ENCODE measurements around the gene POLD4. TPM values are rescaled to one million over a fixed set of nuclear protein-coding genes. Genes with fewer than 3 reads are reported as not detected.

POLD4 gene
- total and polyA plus RNA-seq, 2 of the 13 experiments (the other 11 are each of a cell fraction or from before 2014, with no cell fraction given) = 10.5 to 27.4 TPM

GRCh38 chr11:67301313-67301921 is 51.9 kb downstream of the POLD4 start (continued):
- TF ChIP-seq ZBTB3 (CRISPR knock-in tag; IDR thresholded peaks at IDR 0.05; ENCODE audit: borderline replicate concordance, low read depth) (no peak), ZNF777 (CRISPR knock-in tag; IDR thresholded peaks at IDR 0.05) (no peak), RBFOX2 (IDR thresholded peaks at IDR 0.05; ENCODE audit: low read depth, low read length) (peak; percentile 50), ZNF501 (CRISPR knock-in tag; IDR thresholded peaks at IDR 0.05) (no peak), ZNF598 (CRISPR knock-in tag; IDR thresholded peaks at IDR 0.05; ENCODE audit: borderline replicate concordance) (no peak), SP140L (CRISPR knock-in tag; IDR thresholded peaks at IDR 0.05; ENCODE audit: borderline replicate concordance) (no peak), FOXJ3 (CRISPR knock-in tag; IDR thresholded peaks at IDR 0.05; ENCODE audit: borderline replicate concordance) (no peak), MXD3 (CRISPR knock-in tag; IDR thresholded peaks at IDR 0.05) (no peak), ZNF333 (CRISPR knock-in tag; IDR thresholded peaks at IDR 0.05; ENCODE audit: borderline replicate concordance) (no peak), TP53 (CRISPR knock-in tag; conservative IDR thresholded peaks at IDR 0.05) (no peak), ZNF343 (CRISPR knock-in tag; IDR thresholded peaks at IDR 0.05) (no peak), ZNF687 (CRISPR knock-in tag; IDR thresholded peaks at IDR 0.05) (no peak), ZNF710 (CRISPR knock-in tag; IDR thresholded peaks at IDR 0.05; ENCODE audit: borderline replicate concordance) (no peak), HNRNPL (IDR thresholded peaks at IDR 0.05; ENCODE audit: low read depth, low read length) (peak; percentile 35; the same call in 1 of the 2 replicates), IRF1 (CRISPR knock-in tag; IDR thresholded peaks at IDR 0.05; ENCODE audit: low read depth) (no peak), ZSCAN20 (CRISPR knock-in tag; IDR thresholded peaks at IDR 0.05; ENCODE audit: borderline replicate concordance) (no peak), AGO2 (optimal IDR thresholded peaks at IDR 0.05; ENCODE audit: low read depth, low read length) (peak; percentile 76)
- TF ChIP-seq, protein P1, sequence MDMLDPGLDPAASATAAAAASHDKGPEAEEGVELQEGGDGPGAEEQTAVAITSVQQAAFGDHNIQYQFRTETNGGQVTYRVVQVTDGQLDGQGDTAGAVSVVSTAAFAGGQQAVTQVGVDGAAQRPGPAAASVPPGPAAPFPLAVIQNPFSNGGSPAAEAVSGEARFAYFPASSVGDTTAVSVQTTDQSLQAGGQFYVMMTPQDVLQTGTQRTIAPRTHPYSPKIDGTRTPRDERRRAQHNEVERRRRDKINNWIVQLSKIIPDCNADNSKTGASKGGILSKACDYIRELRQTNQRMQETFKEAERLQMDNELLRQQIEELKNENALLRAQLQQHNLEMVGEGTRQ (IDR thresholded peaks at IDR 0.05; ENCODE audit: low read depth, low read length) = no peak
- TF ChIP-seq, protein P1 (CRISPR knock-in tag; IDR thresholded peaks at IDR 0.05; ENCODE audit: borderline replicate concordance) = no peak
